Suprapubic skin (tissue), 4 donors: ENCODE results near the gene NCKAP5L. TPM values are rescaled to one million over a fixed set of nuclear protein-coding genes. Genes with fewer than 3 reads are reported as not detected.

Source experiments
- DNase-seq, 2 donors: peaks; one replicate each; pipeline ENCODE4 v3.0.0-alpha.2; 2019; ENCODE audit warnings: low spot score in 2 of 2
- H3K27ac ChIP-seq: fragments of 200-600 bp; sonication (generic); one replicate; pipeline ENCODE4 v1.5.1; 2019
- H3K27me3 ChIP-seq: fragments of 200-600 bp; sonication (generic); one replicate; pipeline ENCODE4 v1.5.1; 2019
- H3K36me3 ChIP-seq: fragments of 200-600 bp; sonication (generic); one replicate; pipeline ENCODE4 v1.5.1; 2019
- H3K4me1 ChIP-seq: fragments of 200-600 bp; sonication (generic); one replicate; pipeline ENCODE4 v1.5.1; 2019
- H3K4me3 ChIP-seq: fragments of 200-600 bp; sonication (generic); one replicate; pipeline ENCODE4 v1.5.1; 2019; ENCODE audit warnings: mild to moderate bottlenecking
- H3K9me3 ChIP-seq: fragments of 200-600 bp; sonication (generic); one replicate; pipeline ENCODE4 v1.5.1; 2019
- CTCF ChIP-seq, 2 donors: fragments of 200-600 bp in 1 of 2; fragments of 450-650 bp in 1 of 2; sonication (generic) in 1 of 2; IDR thresholded peaks; one replicate each; pipeline ENCODE4 v1.5.1; 2016 to 2019; ENCODE audit warnings: antibody characterized with exemption in 2 of 2, mild to moderate bottlenecking in 1 of 2, moderate library complexity in 1 of 2
- EP300 ChIP-seq: sonication (generic); formaldehyde crosslinking; IDR thresholded peaks from one replicate; pipeline ENCODE4 v1.6.1; 2017; ENCODE audit warnings: antibody characterized with exemption
- POLR2A ChIP-seq, 2 donors: fragments of 450-650 bp; IDR thresholded peaks; one replicate each; pipeline ENCODE4 v1.6.1; 2017; ENCODE audit warnings: antibody characterized with exemption in 2 of 2, mild to moderate bottlenecking in 2 of 2, moderate library complexity in 2 of 2
- POLR2AphosphoS5 ChIP-seq, 3 donors: sonication (generic); formaldehyde crosslinking; IDR thresholded peaks; one replicate each; pipeline ENCODE4 v1.6.1; 2017; ENCODE audit warnings: antibody characterized with exemption in 3 of 3
- WGBS: methylation state at CpG from one replicate; pipeline ENCODE4 v1.1.5; 2018; 5-methylcytosine and 5-hydroxymethylcytosine counted together
- total RNA-seq, 4 donors: library from RNA; depleted of rRNA; stranded (reverse); fragments of >200 nt; gene quantifications; one replicate each; pipeline ENCODE4 v1.1.0, GENCODE V29; 2016

Gene NCKAP5L, protein sequence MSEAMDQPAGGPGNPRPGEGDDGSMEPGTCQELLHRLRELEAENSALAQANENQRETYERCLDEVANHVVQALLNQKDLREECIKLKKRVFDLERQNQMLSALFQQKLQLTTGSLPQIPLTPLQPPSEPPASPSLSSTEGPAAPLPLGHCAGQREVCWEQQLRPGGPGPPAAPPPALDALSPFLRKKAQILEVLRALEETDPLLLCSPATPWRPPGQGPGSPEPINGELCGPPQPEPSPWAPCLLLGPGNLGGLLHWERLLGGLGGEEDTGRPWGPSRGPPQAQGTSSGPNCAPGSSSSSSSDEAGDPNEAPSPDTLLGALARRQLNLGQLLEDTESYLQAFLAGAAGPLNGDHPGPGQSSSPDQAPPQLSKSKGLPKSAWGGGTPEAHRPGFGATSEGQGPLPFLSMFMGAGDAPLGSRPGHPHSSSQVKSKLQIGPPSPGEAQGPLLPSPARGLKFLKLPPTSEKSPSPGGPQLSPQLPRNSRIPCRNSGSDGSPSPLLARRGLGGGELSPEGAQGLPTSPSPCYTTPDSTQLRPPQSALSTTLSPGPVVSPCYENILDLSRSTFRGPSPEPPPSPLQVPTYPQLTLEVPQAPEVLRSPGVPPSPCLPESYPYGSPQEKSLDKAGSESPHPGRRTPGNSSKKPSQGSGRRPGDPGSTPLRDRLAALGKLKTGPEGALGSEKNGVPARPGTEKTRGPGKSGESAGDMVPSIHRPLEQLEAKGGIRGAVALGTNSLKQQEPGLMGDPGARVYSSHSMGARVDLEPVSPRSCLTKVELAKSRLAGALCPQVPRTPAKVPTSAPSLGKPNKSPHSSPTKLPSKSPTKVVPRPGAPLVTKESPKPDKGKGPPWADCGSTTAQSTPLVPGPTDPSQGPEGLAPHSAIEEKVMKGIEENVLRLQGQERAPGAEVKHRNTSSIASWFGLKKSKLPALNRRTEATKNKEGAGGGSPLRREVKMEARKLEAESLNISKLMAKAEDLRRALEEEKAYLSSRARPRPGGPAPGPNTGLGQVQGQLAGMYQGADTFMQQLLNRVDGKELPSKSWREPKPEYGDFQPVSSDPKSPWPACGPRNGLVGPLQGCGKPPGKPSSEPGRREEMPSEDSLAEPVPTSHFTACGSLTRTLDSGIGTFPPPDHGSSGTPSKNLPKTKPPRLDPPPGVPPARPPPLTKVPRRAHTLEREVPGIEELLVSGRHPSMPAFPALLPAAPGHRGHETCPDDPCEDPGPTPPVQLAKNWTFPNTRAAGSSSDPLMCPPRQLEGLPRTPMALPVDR (N-terminal part only)
- total RNA-seq = 10 to 100 TPM in 1 of 4 donors, 1 to 10 TPM in 3; 8.2 to 12.2 (median 8.8) TPM

GRCh38 chr12:49828133-49829091, at the start of gene NCKAP5L:
NCKAP5L (minus strand) TSS chr12:49828413; CDS start chr12:49804044, 24,369 bp downstream.
- TF ChIP-seq CTCF (IDR thresholded peaks at IDR 0.05) (no peak), POLR2AphosphoS5 (IDR thresholded peaks at IDR 0.05) (peak in 2 of 3 donors; percentile 11 to 57), POLR2A (IDR thresholded peaks at IDR 0.05) (peak in 1 of 2 donors; percentile 50)
- 1% methylated on average over 23 of the region's 61 CpGs for WGBS
- H3K4me1 ChIP-seq = peaks cover 52% of the 10 kb centered on the region

DNA sequence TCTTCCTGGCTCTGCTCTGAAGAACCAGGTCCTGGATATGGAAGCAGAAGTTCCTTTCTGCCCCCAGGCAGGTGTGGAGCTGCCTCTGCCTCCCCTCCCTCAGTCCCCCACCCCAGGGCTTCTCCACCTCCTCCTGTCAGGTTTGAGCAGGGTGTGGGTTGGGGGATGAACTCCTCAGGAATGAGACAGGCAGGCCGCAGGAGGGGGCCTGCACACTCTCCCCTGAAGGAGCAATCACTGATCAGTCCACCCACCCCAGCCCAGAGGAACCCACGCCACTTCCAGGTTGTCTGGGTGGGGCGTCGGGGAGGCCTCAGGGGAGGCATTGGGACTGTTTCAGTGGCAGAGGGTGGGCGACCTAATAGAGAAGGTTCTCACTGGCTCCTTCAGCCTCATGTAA, 48.9 kb upstream of the NCKAP5L start:
- H3K4me3 ChIP-seq = no peak overlapping the region
- WGBS = 82% methylated on average over 5 of the region's 5 CpGs
- H3K9me3 ChIP-seq = no peaks in the 10 kb centered on the region
- no peaks in the 10 kb centered on the region for H3K27me3 ChIP-seq
- H3K27ac ChIP-seq = no peak overlapping the region
- peak; percentile 48 to 76 for DNase-seq
- no peaks in the 10 kb centered on the region for H3K36me3 ChIP-seq
- H3K4me1 ChIP-seq = peaks cover 16% of the 10 kb centered on the region
- TF ChIP-seq EP300 = no peak
- no peak for TF ChIP-seq POLR2AphosphoS5 (IDR thresholded peaks at IDR 0.05)
- no peak for TF ChIP-seq CTCF (IDR thresholded peaks at IDR 0.05)
- no peak for TF ChIP-seq POLR2A (IDR thresholded peaks at IDR 0.05)

More at GRCh38 chr12:49828133-49829091, at the start of gene NCKAP5L:
- Histone ChIP-seq H3K27ac (peak within 1 kb of the TSS; percentile 89), H3K36me3 (no peaks in the 10 kb centered on the region), H3K27me3 (no peaks in the 10 kb centered on the region), H3K9me3 (no peaks in the 10 kb centered on the region), H3K4me3 (peak within 1 kb of the TSS; percentile 95)
- peak; percentile 97 to 98 for DNase-seq

DNA sequence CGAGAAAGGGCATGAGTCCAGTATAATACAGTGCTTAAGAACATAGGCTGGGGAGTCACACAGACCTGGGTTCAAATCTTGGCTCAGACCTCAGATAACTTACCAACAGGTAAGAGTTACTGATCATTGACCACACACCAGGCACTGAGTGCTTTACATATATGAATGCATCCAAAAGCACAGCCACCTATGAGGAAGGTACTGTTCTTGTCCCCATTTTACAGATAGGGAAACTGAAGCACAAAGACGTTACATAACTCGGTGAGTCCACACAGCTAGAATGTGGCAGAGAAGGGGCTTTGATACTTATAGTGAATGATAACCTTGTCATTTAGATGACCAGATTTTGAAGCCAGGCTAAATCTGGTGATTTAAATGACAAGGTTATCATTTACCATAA, 47.9 kb upstream of the NCKAP5L start:
- Histone ChIP-seq H3K4me3 (no peak overlapping the region), H3K4me1 (peaks cover 16% of the 10 kb centered on the region), H3K27me3 (no peaks in the 10 kb centered on the region), H3K36me3 (no peaks in the 10 kb centered on the region), H3K9me3 (no peaks in the 10 kb centered on the region), H3K27ac (no peak overlapping the region)
- DNase-seq = no peak
- no peak for TF ChIP-seq EP300
- no peak for TF ChIP-seq CTCF (IDR thresholded peaks at IDR 0.05)
- TF ChIP-seq POLR2A (IDR thresholded peaks at IDR 0.05) = no peak
- TF ChIP-seq POLR2AphosphoS5 (IDR thresholded peaks at IDR 0.05) = no peak
- 91% methylated on average over 3 of the region's 3 CpGs for WGBS

DNA sequence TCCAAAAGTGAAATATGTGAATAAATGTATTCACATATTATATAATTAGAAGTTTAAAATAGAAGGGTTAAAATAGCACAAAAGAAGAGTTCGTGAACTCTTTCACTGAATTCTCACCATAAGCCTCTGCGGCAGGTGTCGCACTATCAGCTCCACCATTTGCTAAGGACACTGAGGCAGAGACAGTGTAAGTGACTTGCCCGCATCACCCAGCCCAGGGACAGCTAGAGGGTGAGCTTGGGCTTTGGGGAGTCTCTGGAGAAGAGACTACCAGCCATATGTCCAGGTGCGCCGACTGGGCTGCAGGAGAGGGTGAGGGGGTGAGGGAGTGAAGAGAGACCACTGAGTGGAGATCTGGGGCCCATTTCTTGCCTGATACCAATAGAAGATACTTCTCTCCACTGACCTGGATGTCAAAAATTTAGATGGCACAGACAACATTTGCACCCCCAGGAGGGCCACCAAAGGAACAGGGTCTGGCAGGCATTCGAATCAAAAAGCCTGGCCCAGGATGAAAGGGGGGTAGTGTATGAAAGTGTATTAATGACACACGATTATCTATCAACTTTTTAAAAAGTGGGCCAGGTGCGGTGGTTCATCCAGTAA, 47.0 kb upstream of the NCKAP5L start:
- no peaks in the 10 kb centered on the region for H3K9me3 ChIP-seq
- H3K27ac ChIP-seq = no peak overlapping the region
- no peak overlapping the region for H3K4me3 ChIP-seq
- 88% methylated on average over 9 of the region's 9 CpGs for WGBS
- H3K36me3 ChIP-seq = no peaks in the 10 kb centered on the region
- H3K4me1 ChIP-seq = peaks cover 16% of the 10 kb centered on the region
- DNase-seq = no peak
- H3K27me3 ChIP-seq = no peaks in the 10 kb centered on the region
- TF ChIP-seq EP300 = no peak
- TF ChIP-seq POLR2A (IDR thresholded peaks at IDR 0.05) = no peak
- no peak for TF ChIP-seq CTCF (IDR thresholded peaks at IDR 0.05)
- no peak for TF ChIP-seq POLR2AphosphoS5 (IDR thresholded peaks at IDR 0.05)
